Stimulated activated CD8-positive, alpha-beta memory T cell treated with anti-CD3 and anti-CD28 coated beads, Interleukin-7, amount 100 ng/mL, for 24 hours (primary cell): Measurements from ENCODE around the gene DLG1.

Experiments
- DNase-seq: peaks from one replicate; pipeline ENCODE4 v3.0.0-alpha.2; 2020; ENCODE audit warnings: low read depth

The DLG1 gene

GRCh38 chr3:197171481-197172067 lies 126.8 kb downstream of the DLG1 start:
- DNase-seq = no peak

DNA sequence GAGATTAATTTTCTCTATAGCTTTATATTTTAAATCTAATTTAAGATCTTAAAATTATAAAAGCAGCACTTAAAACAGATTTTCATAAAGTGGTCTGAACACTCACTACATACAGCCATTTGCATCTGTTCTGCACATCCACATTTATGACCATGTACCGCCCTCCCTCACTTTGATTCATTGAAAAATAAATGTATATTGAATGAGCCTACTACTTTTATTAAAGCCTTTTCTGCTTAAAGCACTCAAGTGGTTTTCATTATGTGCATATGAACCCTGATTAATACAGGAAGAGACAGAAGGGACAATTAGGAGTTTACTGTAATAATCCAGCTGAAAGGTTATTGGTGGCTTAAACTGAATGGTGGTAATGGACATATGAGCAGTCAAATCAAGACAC lies 129.4 kb downstream of the DLG1 start:
- DNase-seq = no peak

- DNase-seq = no peak
Observed at GRCh38 chr3:197168606-197169005, 129.8 kb downstream of the DLG1 start.

- DNase-seq = no peak
Observed at GRCh38 chr3:197168063-197168462, 130.3 kb downstream of the DLG1 start.

DNA sequence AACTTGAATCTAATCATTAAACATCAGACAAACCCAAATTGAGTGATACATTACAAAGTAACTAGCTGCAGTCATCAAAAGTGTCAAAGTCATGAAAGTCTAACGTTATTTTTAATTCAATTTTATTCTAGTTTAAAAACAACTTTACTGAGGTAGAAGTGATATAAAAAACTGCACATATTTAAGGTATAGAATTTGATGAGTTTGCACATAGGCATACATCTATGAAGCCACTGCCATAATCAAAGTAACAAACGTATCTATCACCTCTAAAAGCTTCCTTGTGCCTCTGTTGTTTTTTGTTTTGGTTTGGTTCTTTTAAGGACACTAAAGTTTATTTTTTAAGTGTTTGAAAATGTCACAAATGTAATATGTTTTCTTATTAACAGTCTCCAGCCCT lies 130.9 kb downstream of the DLG1 start:
- DNase-seq = no peak

GRCh38 chr3:197165890-197166289 lies 132.5 kb downstream of the DLG1 start:
- DNase-seq = no peak

DNA sequence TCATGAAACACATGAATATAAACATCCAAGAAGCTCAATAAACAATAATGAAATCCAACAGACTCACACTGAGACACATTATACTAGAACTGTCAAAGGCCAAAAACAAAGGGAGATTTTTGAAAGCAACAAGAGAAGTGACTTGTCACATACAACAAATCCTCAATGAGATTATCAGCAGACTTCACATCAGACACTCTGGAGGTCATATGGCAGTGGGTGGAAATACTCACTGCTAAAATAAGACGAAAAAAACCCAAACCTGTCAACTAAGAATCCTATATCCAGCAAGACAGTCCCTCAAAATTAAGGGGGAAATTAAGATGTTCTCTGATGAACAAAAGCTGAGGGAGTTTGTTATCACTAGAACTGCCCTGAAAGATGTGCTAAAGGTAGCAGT lies 143.4 kb downstream of the DLG1 start:
- no peak for DNase-seq

- DNase-seq = no peak
Observed at GRCh38 chr3:197151580-197151979, 146.8 kb downstream of the DLG1 start.

DNA sequence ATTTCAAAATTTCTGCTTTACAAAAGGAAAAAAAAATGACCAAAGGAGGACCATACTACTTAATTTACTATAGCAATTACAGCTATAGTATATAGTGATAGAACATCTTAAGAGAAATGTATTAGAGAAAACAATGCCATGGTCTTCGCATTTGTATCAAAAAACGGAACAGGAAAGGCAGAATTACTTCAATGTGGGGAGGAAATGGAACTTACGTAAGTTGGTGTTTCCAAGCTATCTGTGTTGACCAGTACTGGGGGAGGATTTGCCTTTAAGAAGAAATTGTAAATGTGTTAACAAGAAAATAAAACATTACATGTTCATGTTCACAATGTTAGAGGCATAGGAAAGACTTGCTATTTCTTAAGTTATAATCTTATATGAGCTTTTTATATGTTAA lies 148.9 kb downstream of the DLG1 start:
- DNase-seq = no peak

GRCh38 chr3:197144188-197144587 lies 154.2 kb downstream of the DLG1 start:
- DNase-seq = no peak

DNA sequence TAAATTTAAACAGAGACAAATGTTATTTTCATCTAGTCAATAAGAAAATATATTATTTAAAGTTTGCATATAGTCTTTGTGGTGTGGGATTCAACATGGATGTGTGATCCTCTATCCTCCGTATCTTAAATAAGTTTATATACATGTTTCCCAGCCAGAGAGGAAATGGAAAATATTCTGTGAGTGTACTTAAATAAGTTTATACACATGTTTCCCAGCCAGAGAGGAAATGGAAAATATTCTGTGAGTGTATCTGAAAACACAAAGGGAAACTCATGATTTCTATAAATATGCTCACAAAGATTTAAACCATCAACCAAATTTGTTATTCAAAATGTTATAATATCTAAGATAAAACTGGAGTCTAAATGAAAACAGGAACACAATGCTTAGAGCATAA lies 158.8 kb downstream of the DLG1 start:
- no peak for DNase-seq

DNA sequence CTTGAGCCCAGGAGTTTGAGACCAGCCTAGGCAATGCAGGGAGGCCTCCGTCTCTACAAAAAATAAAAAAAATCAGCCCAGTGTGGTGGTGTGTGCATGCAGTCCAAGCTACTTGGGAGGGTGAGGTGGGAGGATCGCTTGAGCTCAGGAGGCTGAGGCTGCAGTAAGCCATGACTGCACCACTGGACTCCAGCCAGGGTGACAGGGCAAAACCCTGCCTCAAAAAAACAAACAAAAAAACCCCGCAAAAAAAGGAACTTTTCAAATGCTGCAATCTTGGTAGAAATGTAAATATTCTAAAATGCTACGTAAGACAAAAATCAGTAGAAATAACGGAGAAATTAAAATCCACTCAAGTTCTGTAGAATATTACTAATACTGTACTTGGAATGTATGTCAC lies 160.7 kb downstream of the DLG1 start:
- DNase-seq = no peak

- no peak for DNase-seq
Observed at GRCh38 chr3:197136744-197137143, 161.7 kb downstream of the DLG1 start.

- DNase-seq = no peak
Observed at GRCh38 chr3:197135212-197135611, 163.2 kb downstream of the DLG1 start.

- no peak for DNase-seq
Observed at GRCh38 chr3:197132916-197133530, 165.4 kb downstream of the DLG1 start.

- DNase-seq = no peak
Observed at GRCh38 chr3:197125636-197126035, 172.8 kb downstream of the DLG1 start.

DNA sequence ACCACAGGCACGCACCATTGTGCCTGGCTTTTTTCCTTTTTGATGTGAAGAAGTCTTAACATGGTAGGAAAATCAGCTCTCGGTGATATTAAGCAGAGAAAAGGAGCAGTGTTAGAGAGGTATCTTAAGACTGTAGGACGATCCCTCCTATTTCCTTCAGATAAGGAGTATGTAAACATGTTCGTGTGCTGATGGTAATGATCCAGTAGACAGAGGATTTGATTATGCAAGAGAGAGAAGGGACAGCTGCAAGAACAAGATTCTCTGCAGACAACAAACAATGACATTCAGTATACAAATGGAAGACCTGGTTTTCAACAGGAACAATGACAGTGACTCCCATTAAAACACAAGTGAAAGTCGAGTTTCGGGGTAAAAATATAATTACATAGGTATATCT lies 173.7 kb downstream of the DLG1 start:
- no peak for DNase-seq

- DNase-seq = no peak
Observed at GRCh38 chr3:197122394-197122793, 176.0 kb downstream of the DLG1 start.

- DNase-seq = no peak
Observed at GRCh38 chr3:197117114-197117513, 181.3 kb downstream of the DLG1 start.

GRCh38 chr3:197114007-197114406 lies 184.4 kb downstream of the DLG1 start:
- DNase-seq = no peak

DNA sequence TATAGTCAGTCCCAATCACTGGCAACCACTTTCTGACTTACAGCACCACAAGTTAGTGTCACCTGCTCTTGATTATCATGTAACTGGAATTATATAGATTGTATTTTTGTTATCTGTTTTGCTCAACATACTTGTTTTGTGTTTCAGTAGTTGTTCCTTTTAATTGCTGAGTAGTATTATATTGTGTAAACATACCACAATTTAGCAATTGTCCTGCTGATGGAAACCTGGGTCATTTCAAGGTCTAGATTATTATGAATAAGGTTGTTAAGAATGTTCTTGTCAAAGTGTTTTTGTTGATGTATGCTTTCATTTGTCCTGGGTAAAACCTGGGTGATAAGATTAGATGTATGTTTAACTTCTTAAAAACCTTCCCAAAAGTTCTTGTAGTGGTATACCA lies 186.7 kb downstream of the DLG1 start:
- no peak for DNase-seq

GRCh38 chr3:197105786-197106185 lies 192.6 kb downstream of the DLG1 start:
- no peak for DNase-seq

GRCh38 chr3:197104738-197105137 lies 193.7 kb downstream of the DLG1 start:
- no peak for DNase-seq

DNA sequence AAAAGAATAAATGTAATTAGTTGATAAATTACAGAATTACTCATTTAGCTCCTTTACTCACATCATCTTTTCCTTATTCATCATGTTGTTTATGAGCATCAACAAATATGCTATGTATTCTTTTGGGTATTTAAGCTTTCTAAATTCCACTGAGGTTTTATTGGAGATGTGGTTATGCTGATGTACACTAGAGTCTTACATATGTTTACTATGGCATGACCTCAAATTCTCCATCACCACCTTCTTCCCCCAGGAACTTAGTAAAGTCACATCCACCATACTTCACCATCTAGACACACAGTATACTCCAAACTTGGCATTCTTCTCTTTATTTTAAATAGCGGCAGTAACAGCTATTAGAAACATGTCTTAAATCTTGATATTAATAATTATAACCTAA lies 194.6 kb downstream of the DLG1 start:
- DNase-seq = no peak
